SK-N-MC (cell line): ENCODE results near the gene LY6G6D.

Experiments used
- EZH2 ChIP-seq: fragments of 200-600 bp; sonication (generic); IDR thresholded peaks from one replicate; pipeline ENCODE4 v1.6.1; 2017; ENCODE audit warnings: antibody characterized with exemption
- FOXP2 ChIP-seq: optimal IDR thresholded peaks from 2 replicates; pipeline ENCODE3; 2011; ENCODE audit warnings: mild to moderate bottlenecking, moderate library complexity; ENCODE audit not compliant: insufficient read depth; ENCODE audit errors: extremely low read length, control extremely low read depth
- POLR2AphosphoS5 ChIP-seq: IDR thresholded peaks from 2 replicates; pipeline ENCODE4 v1.6.1; 2012; ENCODE audit warnings: mild to moderate bottlenecking, low read depth, low read length, borderline replicate concordance

- TF ChIP-seq EZH2 (no peak), POLR2AphosphoS5 (no peak), FOXP2 (no peak)
Observed at GRCh38 chr6:31693535-31693934, 21.6 kb upstream of the LY6G6D start.
